Measurements from ENCODE around the gene ZNF555.

Gene ZNF555

GRCh38 chr19:2795827-2796658, 45.2 kb upstream of the ZNF555 start:
- TF ChIP-seq CTCF (conservative IDR thresholded peaks at IDR 0.05; ENCODE audit: low read depth, low read length) = no peak
- Histone ChIP-seq H3K9ac (no peak overlapping the region), H2AFZ (ENCODE audit: low read depth) (no peak overlapping the region), H3K4me1 (ENCODE audit: low read depth, poor library complexity, severe bottlenecking) (no peaks in the 10 kb centered on the region), H4K20me1 (ENCODE audit: insufficient read depth) (no peaks in the 10 kb centered on the region), H3K4me3 (IDR thresholded peaks at IDR 0.05; ENCODE audit: insufficient read depth, low read depth, low read length) (no peak overlapping the region), H3K79me2 (ENCODE audit: insufficient read depth, low read depth) (no peaks in the 10 kb centered on the region), H3K4me2 (no peak overlapping the region), H3K27ac (no peak overlapping the region), H3K27me3 (ENCODE audit: insufficient read depth, low read depth) (no peaks in the 10 kb centered on the region), H3K36me3 (ENCODE audit: insufficient read depth) (peaks cover 3% of the 10 kb centered on the region; the same call in 1 of the 2 replicates)

GRCh38 chr19:2796659-2797266, 44.5 kb upstream of the ZNF555 start:
- no peak overlapping the region for H2AFZ ChIP-seq (ENCODE audit: low read depth)
- peaks cover 3% of the 10 kb centered on the region; the same call in 1 of the 2 replicates for H3K36me3 ChIP-seq (ENCODE audit: insufficient read depth)
- no peaks in the 10 kb centered on the region for H3K79me2 ChIP-seq (ENCODE audit: insufficient read depth, low read depth)
- H3K4me3 ChIP-seq (IDR thresholded peaks at IDR 0.05; ENCODE audit: insufficient read depth, low read depth, low read length) = no peak overlapping the region
- no peak overlapping the region for H3K9ac ChIP-seq
- H3K27me3 ChIP-seq (ENCODE audit: insufficient read depth, low read depth) = no peaks in the 10 kb centered on the region
- H4K20me1 ChIP-seq (ENCODE audit: insufficient read depth) = no peaks in the 10 kb centered on the region
- no peak overlapping the region for H3K4me2 ChIP-seq
- no peak overlapping the region for H3K27ac ChIP-seq
- H3K4me1 ChIP-seq (ENCODE audit: low read depth, poor library complexity, severe bottlenecking) = no peaks in the 10 kb centered on the region
- no peak for TF ChIP-seq CTCF (conservative IDR thresholded peaks at IDR 0.05; ENCODE audit: low read depth, low read length)

GRCh38 chr19:2797280-2797679, 44.0 kb upstream of the ZNF555 start:
- Histone ChIP-seq H3K4me1 (ENCODE audit: low read depth, poor library complexity, severe bottlenecking) (no peaks in the 10 kb centered on the region), H3K79me2 (ENCODE audit: insufficient read depth, low read depth) (no peaks in the 10 kb centered on the region), H3K27ac (no peak overlapping the region), H3K4me2 (no peak overlapping the region), H3K36me3 (ENCODE audit: insufficient read depth) (peaks cover 3% of the 10 kb centered on the region; the same call in 1 of the 2 replicates), H3K9ac (no peak overlapping the region), H2AFZ (ENCODE audit: low read depth) (no peak overlapping the region), H4K20me1 (ENCODE audit: insufficient read depth) (no peaks in the 10 kb centered on the region), H3K27me3 (ENCODE audit: insufficient read depth, low read depth) (no peaks in the 10 kb centered on the region), H3K4me3 (IDR thresholded peaks at IDR 0.05; ENCODE audit: insufficient read depth, low read depth, low read length) (no peak overlapping the region)
- no peak for TF ChIP-seq CTCF (conservative IDR thresholded peaks at IDR 0.05; ENCODE audit: low read depth, low read length)

GRCh38 chr19:2798158-2798685, 43.1 kb upstream of the ZNF555 start:
- Histone ChIP-seq H3K4me3 (IDR thresholded peaks at IDR 0.05; ENCODE audit: insufficient read depth, low read depth, low read length) (no peak overlapping the region), H3K36me3 (ENCODE audit: insufficient read depth) (peaks cover 3% of the 10 kb centered on the region; the same call in 1 of the 2 replicates), H3K27me3 (ENCODE audit: insufficient read depth, low read depth) (no peaks in the 10 kb centered on the region), H3K79me2 (ENCODE audit: insufficient read depth, low read depth) (no peaks in the 10 kb centered on the region), H3K27ac (no peak overlapping the region), H3K4me2 (no peak overlapping the region), H3K4me1 (ENCODE audit: low read depth, poor library complexity, severe bottlenecking) (no peaks in the 10 kb centered on the region), H2AFZ (ENCODE audit: low read depth) (no peak overlapping the region), H3K9ac (no peak overlapping the region), H4K20me1 (ENCODE audit: insufficient read depth) (no peaks in the 10 kb centered on the region)
- TF ChIP-seq CTCF (conservative IDR thresholded peaks at IDR 0.05; ENCODE audit: low read depth, low read length) = no peak
